Measurements from ENCODE around the gene STK32B.

STK32B gene

GRCh38 chr4:5322321-5322720, 271.0 kb downstream of the STK32B start:
- no peaks in the 10 kb centered on the region for H3K9me3 ChIP-seq
- H3K36me3 ChIP-seq = no peaks in the 10 kb centered on the region
- H3K4me1 ChIP-seq = no peaks in the 10 kb centered on the region
- no peak for TF ChIP-seq CTCF (IDR thresholded peaks at IDR 0.05; ENCODE audit: low read depth, low read length)
- H3K27me3 ChIP-seq = no peaks in the 10 kb centered on the region
- no peak for DNase-seq
- H3K4me3 ChIP-seq (ENCODE audit: low read depth, low read length) = no peak overlapping the region

GRCh38 chr4:5330339-5330989, 279.2 kb downstream of the STK32B start:
- Histone ChIP-seq H3K27me3 (no peaks in the 10 kb centered on the region), H3K36me3 (no peaks in the 10 kb centered on the region), H3K4me3 (ENCODE audit: low read depth, low read length) (no peak overlapping the region), H3K9me3 (no peaks in the 10 kb centered on the region), H3K4me1 (no peaks in the 10 kb centered on the region)
- DNase-seq = no peak
- TF ChIP-seq CTCF (IDR thresholded peaks at IDR 0.05; ENCODE audit: low read depth, low read length) = no peak

- no peaks in the 10 kb centered on the region for H3K36me3 ChIP-seq
- no peak for DNase-seq
- no peaks in the 10 kb centered on the region for H3K9me3 ChIP-seq
- H3K4me3 ChIP-seq (ENCODE audit: low read depth, low read length) = no peak overlapping the region
- H3K4me1 ChIP-seq = no peaks in the 10 kb centered on the region
- H3K27me3 ChIP-seq = no peaks in the 10 kb centered on the region
- TF ChIP-seq CTCF (IDR thresholded peaks at IDR 0.05; ENCODE audit: low read depth, low read length) = no peak
These were observed 286.5 kb downstream of the STK32B start for GRCh38 chr4:5337731-5338130.

GRCh38 chr4:5338531-5338930, 287.3 kb downstream of the STK32B start:
- TF ChIP-seq CTCF (IDR thresholded peaks at IDR 0.05; ENCODE audit: low read depth, low read length) = no peak
- no peak for DNase-seq
- no peak overlapping the region for H3K4me3 ChIP-seq (ENCODE audit: low read depth, low read length)
- H3K27me3 ChIP-seq = no peaks in the 10 kb centered on the region
- H3K9me3 ChIP-seq = no peaks in the 10 kb centered on the region
- H3K36me3 ChIP-seq = no peaks in the 10 kb centered on the region
- no peaks in the 10 kb centered on the region for H3K4me1 ChIP-seq

GRCh38 chr4:5340991-5341451, 289.7 kb downstream of the STK32B start:
- no peak for TF ChIP-seq CTCF (IDR thresholded peaks at IDR 0.05; ENCODE audit: low read depth, low read length)
- H3K4me1 ChIP-seq = no peaks in the 10 kb centered on the region

GRCh38 chr4:5341526-5341925, 290.2 kb downstream of the STK32B start:
- H3K36me3 ChIP-seq = no peaks in the 10 kb centered on the region
- H3K9me3 ChIP-seq = no peaks in the 10 kb centered on the region
- TF ChIP-seq CTCF (IDR thresholded peaks at IDR 0.05; ENCODE audit: low read depth, low read length) = no peak
- H3K4me3 ChIP-seq (ENCODE audit: low read depth, low read length) = no peak overlapping the region
- H3K4me1 ChIP-seq = no peaks in the 10 kb centered on the region
- H3K27me3 ChIP-seq = no peaks in the 10 kb centered on the region
- no peak for DNase-seq

More at GRCh38 chr4:5340991-5341451, 289.7 kb downstream of the STK32B start:
- Histone ChIP-seq H3K9me3 (no peaks in the 10 kb centered on the region), H3K4me3 (ENCODE audit: low read depth, low read length) (no peak overlapping the region), H3K36me3 (no peaks in the 10 kb centered on the region), H3K27me3 (no peaks in the 10 kb centered on the region)
- DNase-seq = no peak

All from BE2C (cell line).